Measurements from ENCODE around the gene ELK1. TPM values are rescaled to one million over a fixed set of nuclear protein-coding genes. Genes with fewer than 3 reads are reported as not detected.

ELK1 gene
- total RNA-seq, 1 donor from 2014 or later = 30.7 TPM

GRCh38 chrX:47623540-47624027 is 26.8 kb downstream of the ELK1 start:
- no peak for DNase-seq (ENCODE audit: extremely low spot score, unreplicated experiment)

GRCh38 chrX:47621851-47622250 is 28.5 kb downstream of the ELK1 start:
- TF ChIP-seq, protein P1, sequence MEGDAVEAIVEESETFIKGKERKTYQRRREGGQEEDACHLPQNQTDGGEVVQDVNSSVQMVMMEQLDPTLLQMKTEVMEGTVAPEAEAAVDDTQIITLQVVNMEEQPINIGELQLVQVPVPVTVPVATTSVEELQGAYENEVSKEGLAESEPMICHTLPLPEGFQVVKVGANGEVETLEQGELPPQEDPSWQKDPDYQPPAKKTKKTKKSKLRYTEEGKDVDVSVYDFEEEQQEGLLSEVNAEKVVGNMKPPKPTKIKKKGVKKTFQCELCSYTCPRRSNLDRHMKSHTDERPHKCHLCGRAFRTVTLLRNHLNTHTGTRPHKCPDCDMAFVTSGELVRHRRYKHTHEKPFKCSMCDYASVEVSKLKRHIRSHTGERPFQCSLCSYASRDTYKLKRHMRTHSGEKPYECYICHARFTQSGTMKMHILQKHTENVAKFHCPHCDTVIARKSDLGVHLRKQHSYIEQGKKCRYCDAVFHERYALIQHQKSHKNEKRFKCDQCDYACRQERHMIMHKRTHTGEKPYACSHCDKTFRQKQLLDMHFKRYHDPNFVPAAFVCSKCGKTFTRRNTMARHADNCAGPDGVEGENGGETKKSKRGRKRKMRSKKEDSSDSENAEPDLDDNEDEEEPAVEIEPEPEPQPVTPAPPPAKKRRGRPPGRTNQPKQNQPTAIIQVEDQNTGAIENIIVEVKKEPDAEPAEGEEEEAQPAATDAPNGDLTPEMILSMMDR (conservative IDR thresholded peaks at IDR 0.05) = no peak
- no peak for DNase-seq (ENCODE audit: extremely low spot score, unreplicated experiment)
- Mint-ChIP-seq H3K4me1 (ENCODE audit: unreplicated experiment) (no peaks in the 10 kb centered on the region), H3K27me3 (peaks cover 48% of the 10 kb centered on the region), H3K9me3 (no peaks in the 10 kb centered on the region), H3K4me3 (no peak overlapping the region), H3K27ac (no peak overlapping the region), H3K36me3 (no peaks in the 10 kb centered on the region)

More at GRCh38 chrX:47623540-47624027, 26.8 kb downstream of the ELK1 start:
- no peak overlapping the region for H3K27ac Mint-ChIP-seq
- peak overlapping the region; percentile 85 for H3K4me3 Mint-ChIP-seq
- no peaks in the 10 kb centered on the region for H3K36me3 Mint-ChIP-seq
- H3K4me1 Mint-ChIP-seq (ENCODE audit: unreplicated experiment) = no peaks in the 10 kb centered on the region
- peaks cover 35% of the 10 kb centered on the region for H3K27me3 Mint-ChIP-seq
- no peaks in the 10 kb centered on the region for H3K9me3 Mint-ChIP-seq
- TF ChIP-seq, protein P1 (conservative IDR thresholded peaks at IDR 0.05) = no peak

DNA sequence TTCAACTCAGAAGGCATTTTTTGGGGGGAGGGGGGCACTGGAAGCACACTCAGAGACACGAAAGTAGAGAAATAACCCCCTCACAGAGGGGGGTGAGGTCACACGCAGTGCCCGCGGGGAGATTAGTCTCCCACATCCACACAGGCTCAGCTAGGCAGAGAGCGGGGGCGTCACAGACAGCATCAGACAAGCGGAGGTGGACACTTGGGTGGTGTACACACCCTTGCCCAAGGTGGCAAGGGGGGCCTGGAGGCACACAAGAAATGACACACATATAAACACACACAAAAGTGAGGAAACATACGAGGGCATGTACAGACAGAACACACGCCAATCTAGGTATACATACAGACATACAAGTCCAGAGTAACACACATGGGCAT is 30.1 kb downstream of the ELK1 start:
- H3K4me3 Mint-ChIP-seq = peak overlapping the region; percentile 45
- no peaks in the 10 kb centered on the region for H3K9me3 Mint-ChIP-seq
- H3K27me3 Mint-ChIP-seq = peaks cover 56% of the 10 kb centered on the region
- H3K27ac Mint-ChIP-seq = no peak overlapping the region
- no peak for DNase-seq (ENCODE audit: extremely low spot score, unreplicated experiment)
- H3K4me1 Mint-ChIP-seq (ENCODE audit: unreplicated experiment) = no peaks in the 10 kb centered on the region
- no peaks in the 10 kb centered on the region for H3K36me3 Mint-ChIP-seq
- TF ChIP-seq, protein P1 (conservative IDR thresholded peaks at IDR 0.05) = no peak

DNA sequence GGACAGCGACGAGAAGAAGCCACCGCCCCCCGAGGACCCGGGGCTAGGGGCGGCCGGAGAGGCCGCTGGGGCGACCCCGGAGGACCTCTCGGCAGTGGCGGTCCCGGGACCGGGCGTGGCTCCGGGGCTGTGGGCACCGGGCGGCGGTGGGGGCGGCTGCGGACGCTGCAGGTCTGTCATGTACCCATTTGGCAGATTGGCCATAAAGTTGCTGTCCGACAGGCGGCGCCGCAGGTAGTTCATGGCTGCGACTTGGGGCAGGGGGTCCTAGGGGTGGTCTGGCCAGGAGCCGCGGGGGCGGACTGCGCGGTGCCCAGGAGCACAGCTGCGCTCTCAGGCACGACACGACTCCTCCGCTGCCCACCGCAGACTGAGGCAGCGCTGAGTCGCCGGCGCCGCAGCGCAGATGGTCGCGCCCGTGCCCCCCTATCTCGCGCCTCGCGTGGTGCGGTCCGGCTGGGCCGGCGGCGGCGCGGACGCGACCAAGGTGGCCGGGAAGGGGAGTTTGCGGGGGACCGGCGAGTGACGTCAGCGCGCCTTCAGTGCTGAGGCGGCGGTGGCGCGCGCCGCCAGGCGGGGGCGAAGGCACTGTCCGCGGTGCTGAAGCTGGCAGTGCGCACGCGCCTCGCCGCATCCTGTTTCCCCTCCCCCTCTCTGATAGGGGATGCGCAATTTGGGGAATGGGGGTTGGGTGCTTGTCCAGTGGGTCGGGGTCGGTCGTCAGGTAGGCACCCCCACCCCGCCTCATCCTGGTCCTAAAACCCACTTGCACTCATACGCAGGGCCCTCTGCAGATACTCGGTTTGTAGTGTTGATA is 30.7 kb downstream of the ELK1 start, which contains the start of gene SYN1:
Gene SYN1, minus strand, starts transcription at position 372 of the 817 bp plus-strand sequence. Its CDS starts 129 bp downstream, at position 243.
- no peaks in the 10 kb centered on the region for H3K36me3 Mint-ChIP-seq
- no peaks in the 10 kb centered on the region for H3K4me1 Mint-ChIP-seq (ENCODE audit: unreplicated experiment)
- H3K27me3 Mint-ChIP-seq = peaks cover 52% of the 10 kb centered on the region
- DNase-seq (ENCODE audit: extremely low spot score, unreplicated experiment) = peak; percentile 87
- H3K4me3 Mint-ChIP-seq = peak within 1 kb of the TSS; percentile 69
- no peaks in the 10 kb centered on the region for H3K9me3 Mint-ChIP-seq
- TF ChIP-seq, protein P1 (conservative IDR thresholded peaks at IDR 0.05) = peak; percentile 19
- H3K27ac Mint-ChIP-seq = no peak within 1 kb of the TSS

DNA sequence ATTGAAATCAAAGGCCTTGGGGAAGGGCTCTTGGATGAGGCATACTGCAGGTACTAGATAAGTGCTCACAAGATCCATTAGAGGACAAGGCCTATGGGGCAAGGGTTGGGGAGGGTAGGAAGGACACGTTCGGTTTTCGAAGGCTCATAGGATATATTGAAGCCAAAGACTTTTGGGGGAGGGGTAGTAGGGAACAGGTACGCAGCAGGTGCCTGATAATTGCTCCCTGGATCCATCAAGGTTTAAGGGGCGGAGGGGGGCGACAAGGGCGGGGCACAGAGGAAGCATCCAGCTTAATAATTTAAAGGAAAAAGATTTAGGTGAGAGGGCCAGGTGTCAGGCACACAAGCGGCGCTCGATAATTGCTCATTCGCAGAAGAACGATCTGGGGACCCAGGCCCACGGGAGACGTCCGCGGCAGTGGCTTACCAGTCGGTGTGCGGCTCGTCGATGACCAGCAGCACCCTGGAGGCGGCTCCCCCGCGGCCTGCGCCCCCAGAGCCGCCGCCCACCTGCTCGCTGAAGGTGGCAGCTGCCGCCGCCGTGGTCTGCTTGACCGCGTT is 31.4 kb downstream of the ELK1 start:
- peaks cover 52% of the 10 kb centered on the region for H3K27me3 Mint-ChIP-seq
- no peak for DNase-seq (ENCODE audit: extremely low spot score, unreplicated experiment)
- TF ChIP-seq, protein P1 (conservative IDR thresholded peaks at IDR 0.05) = no peak
- no peaks in the 10 kb centered on the region for H3K4me1 Mint-ChIP-seq (ENCODE audit: unreplicated experiment)
- peak overlapping the region; percentile 69 for H3K4me3 Mint-ChIP-seq
- no peaks in the 10 kb centered on the region for H3K36me3 Mint-ChIP-seq
- no peak overlapping the region for H3K27ac Mint-ChIP-seq
- H3K9me3 Mint-ChIP-seq = no peaks in the 10 kb centered on the region
